ENCODE results near the gene MXD4. TPM values are rescaled to one million over a fixed set of nuclear protein-coding genes. Genes with fewer than 3 reads are reported as not detected.

MXD4 gene, protein sequence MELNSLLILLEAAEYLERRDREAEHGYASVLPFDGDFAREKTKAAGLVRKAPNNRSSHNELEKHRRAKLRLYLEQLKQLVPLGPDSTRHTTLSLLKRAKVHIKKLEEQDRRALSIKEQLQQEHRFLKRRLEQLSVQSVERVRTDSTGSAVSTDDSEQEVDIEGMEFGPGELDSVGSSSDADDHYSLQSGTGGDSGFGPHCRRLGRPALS
- total RNA-seq (100 to 1,000 TPM in 1 of 5 donors, 10 to 100 TPM in 4; 57.0 to 125 (median 78.2) TPM), total RNA-seq (7.8 to 206 (median 109) reads per million in 29 experiments)
- 31.8 TPM for total RNA-seq (2013)

DNA sequence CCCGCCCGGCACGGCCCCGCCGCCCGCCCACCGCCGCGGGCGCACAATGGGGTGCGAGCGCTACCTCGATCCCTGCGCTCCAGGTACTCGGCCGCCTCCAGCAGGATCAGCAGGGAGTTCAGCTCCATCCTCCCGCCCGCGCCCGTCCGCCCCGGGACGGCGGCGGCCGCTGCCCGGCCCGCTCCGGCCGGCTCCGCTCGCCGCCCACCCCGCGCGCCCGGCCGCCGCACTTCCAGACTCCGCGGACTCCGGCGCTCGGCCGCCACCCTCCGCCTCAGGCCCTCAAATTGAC lies at the start of gene MXD4:
Gene MXD4 (minus strand): TSS at position 257 of the 292 bp plus-strand sequence. CDS start 129 bp downstream, at position 128.
- no peaks in the 10 kb centered on the region for H3K27me3 Mint-ChIP-seq
- peak within 1 kb of the TSS; percentile 69 to 78 (median 71) for H3K4me3 Mint-ChIP-seq
- peaks cover 0 to 18% (median 14%) of the 10 kb centered on the region in 3 donors for H3K4me1 Mint-ChIP-seq
- no peaks in the 10 kb centered on the region for H3K36me3 Mint-ChIP-seq
- H3K27me3 ChIP-seq (replicated peaks in 1 of 2; ENCODE audit: control insufficient read depth in 2 of 2, extremely low read depth in 1 of 2, insufficient read depth in 2 of 2, low read length in 1 of 2): no peaks in the 10 kb centered on the region
- H3K4me1 ChIP-seq (ENCODE audit: control insufficient read depth in 1 of 2, extremely low read depth in 1 of 2, insufficient read depth in 2 of 2, low read length in 2 of 2): peaks cover 6 to 53% of the 10 kb centered on the region in 2 experiments
- peak in 3 of 4 experiments; percentile 1 to 2 (median 2) for ATAC-seq (replicated peaks in 1 of 4)
- H3K27ac Mint-ChIP-seq: peak within 1 kb of the TSS; percentile 67 to 82
- peak in 1 of 35 experiments; percentile 24 for DNase-seq
- CTCF ChIA-PET: interaction anchor here in 1 of 2 donors (0.6 to 1.4 kb wide), 10 partner anchors 17 to 207 kb away, joined by 3 to 17 read pairs (median 4); partner anchors contain the start of genes CFAP99, HAUS3, POLN and RNF4
- H3K9me3 Mint-ChIP-seq: no peaks in the 10 kb centered on the region
- peak within 1 kb of the TSS; percentile 61 to 87 for H3K4me3 ChIP-seq (ENCODE audit: control insufficient read depth in 1 of 2, extremely low read depth in 1 of 2, low read length in 1 of 2)
- H3K27ac ChIP-seq (ENCODE audit: low read length): peak within 1 kb of the TSS; percentile 91
- H3K9me3 ChIP-seq: no peaks in the 10 kb centered on the region
- under 1% methylated on average over 46 of the region's 46 CpGs for WGBS (ENCODE audit: insufficient coverage)
- peaks cover 0 to 36% of the 10 kb centered on the region in 2 donors for H3K36me3 ChIP-seq (ENCODE audit: control insufficient read depth in 2 of 2, extremely low read depth in 1 of 2, insufficient read depth in 1 of 2, low read length in 1 of 2)
- POLR2A ChIA-PET: interaction anchor here in 1 of 2 donors (0.6 to 2.0 kb wide), 9 partner anchors 18 to 274 kb away, joined by 3 to 14 read pairs (median 4); partner anchors contain the start of genes FAM193A, HAUS3, POLN and RNF4

DNA sequence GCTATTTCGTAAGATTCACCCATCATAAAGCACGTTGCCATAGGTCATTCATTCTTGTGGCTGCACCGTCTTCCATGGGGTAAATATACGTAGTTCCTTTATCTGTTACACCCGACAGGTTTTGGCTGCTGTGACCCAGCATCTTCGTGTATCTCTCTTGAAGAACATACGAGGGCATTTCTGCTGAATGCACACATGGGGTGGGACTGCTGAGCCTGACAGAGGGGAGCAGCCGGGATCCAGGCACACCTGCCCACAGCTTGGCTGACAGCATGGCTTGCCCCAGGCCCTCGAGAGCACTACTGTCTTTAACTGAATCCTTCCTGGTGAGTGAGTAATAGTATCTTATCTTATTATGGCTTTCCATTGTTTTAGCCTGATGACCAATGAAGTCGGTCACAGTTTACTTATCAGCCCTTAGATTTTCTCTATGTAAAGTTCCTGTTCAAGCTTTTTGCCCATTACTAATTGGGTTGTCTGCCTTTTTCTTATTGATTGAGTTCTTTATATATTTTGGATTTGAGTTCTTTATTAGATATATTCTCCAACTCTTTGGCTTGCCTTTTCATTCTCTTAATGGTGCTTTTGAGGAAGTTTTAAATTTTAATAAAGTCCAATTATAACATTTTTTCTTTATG lies 45.0 kb upstream of the MXD4 start:
- Mint-ChIP-seq H3K27ac (peak overlapping the region in 1 of 2 donors; percentile 22), H3K4me3 (no peak overlapping the region), H3K27me3 (no peaks in the 10 kb centered on the region), H3K36me3 (peaks cover 31% of the 10 kb centered on the region), H3K9me3 (peaks cover 6 to 15% (median 9%) of the 10 kb centered on the region in 3 donors), H3K4me1 (no peaks in the 10 kb centered on the region)
- no peaks in the 10 kb centered on the region for H3K27me3 ChIP-seq (replicated peaks in 1 of 2; ENCODE audit: control insufficient read depth in 2 of 2, extremely low read depth in 1 of 2, insufficient read depth in 2 of 2, low read length in 1 of 2)
- ChIA-PET POLR2A (no interaction called here), CTCF (no interaction called here)
- H3K9me3 ChIP-seq: peaks cover 2% of the 10 kb centered on the region
- H3K27ac ChIP-seq (ENCODE audit: low read length): no peak overlapping the region
- WGBS (ENCODE audit: insufficient coverage): 92% methylated on average over 8 of the region's 10 CpGs
- no peak for ATAC-seq (replicated peaks in 1 of 4)
- no peaks in the 10 kb centered on the region for H3K4me1 ChIP-seq (ENCODE audit: control insufficient read depth in 1 of 2, extremely low read depth in 1 of 2, insufficient read depth in 2 of 2, low read length in 2 of 2)
- DNase-seq: no peak
- no peak overlapping the region for H3K4me3 ChIP-seq (ENCODE audit: control insufficient read depth in 1 of 2, extremely low read depth in 1 of 2, low read length in 1 of 2)
- H3K36me3 ChIP-seq (ENCODE audit: control insufficient read depth in 2 of 2, extremely low read depth in 1 of 2, insufficient read depth in 1 of 2, low read length in 1 of 2): peaks cover 0 to 5% of the 10 kb centered on the region in 2 donors

DNA sequence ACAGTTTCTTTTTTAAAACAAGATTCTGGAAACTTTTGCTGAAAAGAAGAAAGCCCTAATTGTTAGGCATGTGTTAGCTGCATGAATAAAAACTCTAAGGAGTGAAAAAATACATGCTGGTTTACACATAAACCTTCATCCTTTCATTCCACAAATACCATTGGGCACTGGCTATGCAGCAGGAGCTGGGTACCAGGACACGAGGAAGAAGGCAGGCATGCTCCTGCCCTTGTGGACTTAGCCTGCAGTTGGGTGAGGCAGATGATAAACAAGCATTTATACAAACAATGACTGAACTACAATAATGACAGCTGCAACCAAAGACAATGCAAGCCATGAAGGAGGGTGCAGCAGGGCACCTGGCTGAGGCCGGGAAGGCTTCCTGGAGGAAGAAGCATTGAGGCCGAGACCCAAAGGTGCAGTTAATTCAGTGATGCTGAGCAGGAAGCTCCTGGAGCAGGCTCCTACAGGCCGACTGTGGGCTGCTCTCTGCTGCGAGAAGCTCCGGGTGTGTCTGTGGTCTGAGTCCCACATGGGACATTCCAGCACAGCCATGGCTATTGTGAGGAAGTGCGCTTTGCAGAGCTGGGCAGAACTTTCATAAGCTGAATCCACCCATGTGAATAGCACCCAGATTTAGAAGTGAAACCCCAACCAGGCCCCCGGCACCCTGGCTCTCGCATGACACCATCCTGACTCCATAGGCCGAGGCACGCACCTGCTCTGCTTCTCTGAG lies 44.0 kb upstream of the MXD4 start:
- H3K27me3 ChIP-seq (replicated peaks in 1 of 2; ENCODE audit: control insufficient read depth in 2 of 2, extremely low read depth in 1 of 2, insufficient read depth in 2 of 2, low read length in 1 of 2): no peaks in the 10 kb centered on the region
- ChIA-PET POLR2A (no interaction called here), CTCF (no interaction called here)
- H3K27ac ChIP-seq (ENCODE audit: low read length): no peak overlapping the region
- 96% methylated on average over 4 of the region's 11 CpGs for WGBS (ENCODE audit: insufficient coverage)
- H3K4me3 Mint-ChIP-seq: no peak overlapping the region
- peaks cover 34% of the 10 kb centered on the region for H3K36me3 Mint-ChIP-seq
- H3K27ac Mint-ChIP-seq: no peak overlapping the region
- peaks cover 6 to 15% (median 9%) of the 10 kb centered on the region in 3 donors for H3K9me3 Mint-ChIP-seq
- H3K4me1 ChIP-seq (ENCODE audit: control insufficient read depth in 1 of 2, extremely low read depth in 1 of 2, insufficient read depth in 2 of 2, low read length in 2 of 2): no peaks in the 10 kb centered on the region
- peaks cover 0 to 5% of the 10 kb centered on the region in 2 donors for H3K36me3 ChIP-seq (ENCODE audit: control insufficient read depth in 2 of 2, extremely low read depth in 1 of 2, insufficient read depth in 1 of 2, low read length in 1 of 2)
- no peaks in the 10 kb centered on the region for H3K27me3 Mint-ChIP-seq
- DNase-seq: no peak
- no peaks in the 10 kb centered on the region for H3K4me1 Mint-ChIP-seq
- no peak for ATAC-seq (replicated peaks in 1 of 4)
- H3K9me3 ChIP-seq: peaks cover 2% of the 10 kb centered on the region
- H3K4me3 ChIP-seq (ENCODE audit: control insufficient read depth in 1 of 2, extremely low read depth in 1 of 2, low read length in 1 of 2): no peak overlapping the region

DNA sequence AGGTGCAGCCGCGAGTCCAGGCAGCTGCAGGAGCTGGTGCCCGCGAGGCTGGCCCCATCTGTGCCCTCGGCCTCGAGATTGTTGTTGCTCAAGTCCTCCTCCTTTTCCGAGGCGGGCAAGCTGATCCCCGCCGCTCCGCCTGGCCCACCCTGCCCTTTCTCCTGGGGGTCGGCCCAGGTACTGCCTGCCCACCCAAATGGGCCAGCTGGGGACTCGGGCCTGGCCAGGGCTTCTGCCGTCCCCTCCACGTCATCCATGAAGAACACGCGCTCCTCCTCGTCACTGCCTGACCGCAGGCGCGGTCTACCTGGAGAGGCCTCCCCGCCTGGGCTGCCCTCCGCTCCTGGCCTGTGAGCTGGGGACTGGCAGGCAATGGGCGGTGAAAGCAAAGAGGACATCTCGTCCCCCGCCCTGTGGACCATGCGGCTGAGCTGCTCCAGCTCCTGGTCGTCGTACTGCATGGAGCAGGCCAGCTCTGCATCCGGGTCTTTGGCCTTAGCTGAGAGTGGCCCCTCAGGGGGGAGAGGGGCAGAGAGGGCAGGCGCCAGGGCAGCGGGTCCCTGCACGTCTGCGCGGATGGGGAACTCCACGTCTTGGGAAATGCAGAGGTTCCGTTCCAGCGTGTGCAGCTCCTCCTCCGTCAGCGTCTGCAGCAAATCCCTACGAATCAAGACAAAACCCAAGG lies 43.1 kb upstream of the MXD4 start:
- no peak overlapping the region for H3K27ac Mint-ChIP-seq
- no peaks in the 10 kb centered on the region for H3K27me3 Mint-ChIP-seq
- H3K9me3 Mint-ChIP-seq: peaks cover 6 to 15% (median 9%) of the 10 kb centered on the region in 3 donors
- H3K9me3 ChIP-seq: peaks cover 2% of the 10 kb centered on the region
- ChIA-PET POLR2A (no interaction called here), CTCF (no interaction called here)
- WGBS (ENCODE audit: insufficient coverage): 94% methylated on average over 41 of the region's 41 CpGs
- no peak overlapping the region for H3K4me3 ChIP-seq (ENCODE audit: control insufficient read depth in 1 of 2, extremely low read depth in 1 of 2, low read length in 1 of 2)
- H3K4me3 Mint-ChIP-seq: no peak overlapping the region
- H3K36me3 ChIP-seq (ENCODE audit: control insufficient read depth in 2 of 2, extremely low read depth in 1 of 2, insufficient read depth in 1 of 2, low read length in 1 of 2): peaks cover 0 to 8% of the 10 kb centered on the region in 2 donors
- peaks cover 32% of the 10 kb centered on the region for H3K36me3 Mint-ChIP-seq
- no peaks in the 10 kb centered on the region for H3K27me3 ChIP-seq (replicated peaks in 1 of 2; ENCODE audit: control insufficient read depth in 2 of 2, extremely low read depth in 1 of 2, insufficient read depth in 2 of 2, low read length in 1 of 2)
- H3K27ac ChIP-seq (ENCODE audit: low read length): no peak overlapping the region
- no peak for DNase-seq
- ATAC-seq (replicated peaks in 1 of 4): no peak
- peaks cover 0 to 2% (median 0%) of the 10 kb centered on the region in 3 donors for H3K4me1 Mint-ChIP-seq
- H3K4me1 ChIP-seq (ENCODE audit: control insufficient read depth in 1 of 2, extremely low read depth in 1 of 2, insufficient read depth in 2 of 2, low read length in 2 of 2): no peaks in the 10 kb centered on the region

DNA sequence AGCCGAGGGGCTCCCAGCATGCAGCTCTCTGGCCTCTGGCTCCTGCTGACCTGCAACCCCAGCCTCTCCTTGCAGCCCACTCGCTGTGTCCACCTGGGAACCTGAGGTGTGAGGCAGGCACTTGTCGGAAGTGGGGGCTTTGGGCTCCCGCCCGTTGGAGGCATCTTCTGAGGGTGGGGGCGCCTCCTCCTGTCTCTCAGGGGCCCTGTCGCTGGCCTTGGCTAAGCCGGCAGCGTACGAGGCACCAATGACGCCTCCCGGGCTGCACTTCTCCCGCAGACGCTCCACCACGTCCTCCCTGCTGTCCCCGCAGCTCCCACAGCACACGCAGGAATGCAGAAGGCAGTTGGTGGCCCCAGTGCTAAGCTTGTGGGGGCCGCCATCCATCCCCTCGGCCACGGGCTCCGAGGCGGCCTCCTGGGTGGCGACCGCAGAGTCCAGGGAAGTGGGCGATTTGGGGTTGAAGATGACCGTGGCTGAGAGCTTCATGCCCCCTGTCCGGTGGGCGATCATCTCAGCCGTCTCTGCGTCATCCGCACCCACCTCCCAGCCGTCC lies 42.5 kb upstream of the MXD4 start:
- Mint-ChIP-seq H3K4me3 (no peak overlapping the region), H3K4me1 (peaks cover 0 to 5% (median 0%) of the 10 kb centered on the region in 3 donors), H3K27ac (no peak overlapping the region), H3K27me3 (no peaks in the 10 kb centered on the region), H3K36me3 (peaks cover 31% of the 10 kb centered on the region), H3K9me3 (peaks cover 6 to 12% (median 9%) of the 10 kb centered on the region in 3 donors)
- DNase-seq (no peak), ATAC-seq (replicated peaks in 1 of 4) (no peak)
- WGBS (ENCODE audit: insufficient coverage): 96% methylated on average over 29 of the region's 32 CpGs
- POLR2A ChIA-PET: no interaction called here
- Histone ChIP-seq H3K4me3 (ENCODE audit: control insufficient read depth in 1 of 2, extremely low read depth in 1 of 2, low read length in 1 of 2) (no peak overlapping the region), H3K4me1 (ENCODE audit: control insufficient read depth in 1 of 2, extremely low read depth in 1 of 2, insufficient read depth in 2 of 2, low read length in 2 of 2) (no peaks in the 10 kb centered on the region), H3K9me3 (peaks cover 2% of the 10 kb centered on the region), H3K27me3 (replicated peaks in 1 of 2; ENCODE audit: control insufficient read depth in 2 of 2, extremely low read depth in 1 of 2, insufficient read depth in 2 of 2, low read length in 1 of 2) (no peaks in the 10 kb centered on the region), H3K36me3 (ENCODE audit: control insufficient read depth in 2 of 2, extremely low read depth in 1 of 2, insufficient read depth in 1 of 2, low read length in 1 of 2) (peaks cover 0 to 8% of the 10 kb centered on the region in 2 donors), H3K27ac (ENCODE audit: low read length) (no peak overlapping the region)
- CTCF ChIA-PET: no interaction called here
